Muscle of leg (tissue), 11 donors: ENCODE results near the gene RPH3AL. TPM values are rescaled to one million over a fixed set of nuclear protein-coding genes. Genes with fewer than 3 reads are reported as not detected.
A peak's percentile ranks its signal among the peaks of the same experiment; 100 is the strongest.

Experiments
- DNase-seq: peaks from one replicate; pipeline ENCODE4 v3.0.0; 2013
- H3K27ac ChIP-seq: one replicate; pipeline ENCODE4 v1.5.1; 2013; ENCODE audit warnings: mild to moderate bottlenecking, low read length, control low read depth
- H3K27me3 ChIP-seq: one replicate; pipeline ENCODE4 v1.6.1; 2013; ENCODE audit warnings: low read length; ENCODE audit not compliant: control insufficient read depth, insufficient read depth
- H3K36me3 ChIP-seq: one replicate; pipeline ENCODE4 v1.6.1; 2013; ENCODE audit warnings: low read length; ENCODE audit not compliant: control insufficient read depth, insufficient read depth
- H3K4me1 ChIP-seq: one replicate; pipeline ENCODE4 v1.6.1; 2013; ENCODE audit warnings: low read length; ENCODE audit not compliant: control insufficient read depth, insufficient read depth
- H3K4me3 ChIP-seq: one replicate; pipeline ENCODE4 v1.5.1; 2013; ENCODE audit warnings: low read length, control low read depth
- H3K9me3 ChIP-seq: replicated peaks from 2 replicates; pipeline ENCODE4 v1.6.1; 2013; ENCODE audit warnings: low read depth, low read length; ENCODE audit not compliant: control insufficient read depth
- WGBS: methylation state at CpG from one replicate; pipeline ENCODE4 v1.1.5; 2013; ENCODE audit warnings: missing lambda C conversion rate; ENCODE audit not compliant: insufficient coverage; 5-methylcytosine and 5-hydroxymethylcytosine counted together
- polyA plus RNA-seq, 8 donors: library from polyadenylated mRNA; unstranded; fragments of 120-200 nt; gene quantifications; one replicate each; pipeline versions ENCODE4 v1.2.1 to v1.2.3, GENCODE V29; 2013; ENCODE audit warnings: inconsistent platforms in 1 of 8, low replicate concordance in 1 of 8; ENCODE audit not compliant: insufficient read length in 8 of 8, insufficient read depth in 1 of 8
- total RNA-seq: library from RNA; stranded (reverse); fragments of 120-200 nt; gene quantifications from one replicate; pipeline ENCODE4 v1.2.4, GENCODE V29; 2013

Gene RPH3AL
- total and polyA plus RNA-seq, 9 donors = 3.0 to 6.1 (median 4.8) TPM

- H3K36me3 ChIP-seq = no peaks in the 10 kb centered on the region
- WGBS = 49% methylated on average over 12 of the region's 16 CpGs
- no peak overlapping the region for H3K27ac ChIP-seq
- peaks cover 10% of the 10 kb centered on the region for H3K4me1 ChIP-seq
- no peak overlapping the region for H3K4me3 ChIP-seq
- no peaks in the 10 kb centered on the region for H3K27me3 ChIP-seq
- peak; percentile 85 for DNase-seq
- H3K9me3 ChIP-seq = no peaks in the 10 kb centered on the region
Observed at GRCh38 chr17:164303-165235, 188.0 kb downstream of the RPH3AL start.

- Histone ChIP-seq H3K36me3 (no peaks in the 10 kb centered on the region), H3K27me3 (no peaks in the 10 kb centered on the region), H3K9me3 (no peaks in the 10 kb centered on the region), H3K4me3 (no peak overlapping the region), H3K4me1 (peaks cover 10% of the 10 kb centered on the region), H3K27ac (no peak overlapping the region)
- no peak for DNase-seq
- WGBS = 88% methylated on average over 10 of the region's 11 CpGs
Observed at GRCh38 chr17:163514-164098, 189.0 kb downstream of the RPH3AL start.

- no peaks in the 10 kb centered on the region for H3K36me3 ChIP-seq
- 74% methylated on average over 11 of the region's 11 CpGs for WGBS
- peaks cover 2% of the 10 kb centered on the region for H3K27me3 ChIP-seq
- peaks cover 10% of the 10 kb centered on the region for H3K4me1 ChIP-seq
- no peaks in the 10 kb centered on the region for H3K9me3 ChIP-seq
- DNase-seq = no peak
- H3K4me3 ChIP-seq = no peak overlapping the region
- no peak overlapping the region for H3K27ac ChIP-seq
Observed at GRCh38 chr17:162689-163088, 189.9 kb downstream of the RPH3AL start.

Other genes with a start within 250 kb of the RPH3AL start
- not detected for gene SCGB1C2, start 215.2 kb downstream of the RPH3AL start, total RNA-seq
- under 1 TPM in 1 of 8 donors, not detected in 7; 0.68 TPM for gene SCGB1C2, start 215.2 kb downstream of the RPH3AL start, polyA plus RNA-seq
- 2.4 TPM for gene DOC2B, start 171.2 kb downstream of the RPH3AL start, total RNA-seq
- 1 to 10 TPM; 2.8 to 6.5 (median 4.6) TPM for gene DOC2B, start 171.2 kb downstream of the RPH3AL start, polyA plus RNA-seq
- 32.8 TPM for gene RFLNB, start 93.1 kb upstream of the RPH3AL start, total RNA-seq
- gene RFLNB, start 93.1 kb upstream of the RPH3AL start, polyA plus RNA-seq = 10 to 100 TPM; 27.2 to 42.6 (median 32.2) TPM